ENCODE results near the gene RILPL2. TPM values are rescaled to one million over a fixed set of nuclear protein-coding genes. Genes with fewer than 3 reads are reported as not detected.

The RILPL2 gene
- total RNA-seq, 2 experiments from 2014 or later, result 10.4 to 12.1 TPM

DNA sequence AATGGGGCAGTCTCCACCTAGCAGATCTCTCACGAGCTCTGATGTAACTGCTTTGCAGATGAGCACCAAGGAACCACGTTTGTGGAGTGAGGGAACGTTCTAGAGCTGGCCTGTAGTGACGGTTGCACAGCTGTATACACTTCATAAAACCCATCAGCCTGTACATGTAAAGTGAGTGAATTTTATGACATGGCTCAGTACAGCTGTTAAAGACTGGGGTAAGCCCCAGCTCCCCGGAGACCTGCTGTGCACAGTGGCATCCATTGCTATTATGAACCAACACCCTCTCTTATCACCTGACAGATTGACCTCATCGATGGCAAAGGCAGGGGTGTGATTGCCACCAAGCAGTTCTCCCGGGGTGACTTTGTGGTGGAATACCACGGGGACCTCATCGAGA is 31.9 kb downstream of the RILPL2 start:
- H3K9me3 Mint-ChIP-seq (ENCODE audit: low read depth), result no peaks in the 10 kb centered on the region
- H3K4me3 Mint-ChIP-seq, result no peak overlapping the region
- no peaks in the 10 kb centered on the region for H3K27me3 Mint-ChIP-seq
- ATAC-seq, result no peak
- H3K36me3 Mint-ChIP-seq (ENCODE audit: low read depth), result peaks cover 25% of the 10 kb centered on the region
- no peak for DNase-seq
- intact Hi-C loops (cut with DNase I, micrococcal nuclease), result no loop called here
- no peaks in the 10 kb centered on the region for H3K4me1 Mint-ChIP-seq
- POLR2A ChIA-PET, result interaction anchor here (1.0 kb wide), 1 partner anchor 13 kb away, joined by 3 read pairs; no protein-coding TSS in a partner anchor
- no peak overlapping the region for H3K27ac Mint-ChIP-seq
- CTCF ChIA-PET, result interaction anchor here (1.0 kb wide), 1 partner anchor 8 kb away, joined by 3 read pairs; no protein-coding TSS in a partner anchor

- H3K4me3 Mint-ChIP-seq, result no peak overlapping the region
- no peaks in the 10 kb centered on the region for H3K4me1 Mint-ChIP-seq
- H3K27ac Mint-ChIP-seq, result no peak overlapping the region
- ATAC-seq (no peak), DNase-seq (no peak)
- H3K9me3 Mint-ChIP-seq (ENCODE audit: low read depth), result no peaks in the 10 kb centered on the region
- H3K27me3 Mint-ChIP-seq, result no peaks in the 10 kb centered on the region
- intact Hi-C loops (cut with DNase I, micrococcal nuclease), result no loop called here
- CTCF ChIA-PET, result interaction anchor here (0.6 kb wide), 2 partner anchors 121 to 217 kb away, joined by 3 read pairs; no protein-coding TSS in a partner anchor
- POLR2A ChIA-PET, result no interaction called here
- H3K36me3 Mint-ChIP-seq (ENCODE audit: low read depth), result peaks cover 31% of the 10 kb centered on the region
These were observed 34.5 kb downstream of the RILPL2 start for GRCh38 chr12:123401753-123402683.

GRCh38 chr12:123399255-123399617 is 37.2 kb downstream of the RILPL2 start:
- intact Hi-C loops (cut with DNase I, micrococcal nuclease), result loop anchor here in 1 of 2 experiments (5.0 kb wide), 1 partner anchor 47 kb away; no protein-coding TSS in a partner anchor
- ChIA-PET CTCF (no interaction called here), POLR2A (no interaction called here)
- H3K27me3 Mint-ChIP-seq, result no peaks in the 10 kb centered on the region
- no peak overlapping the region for H3K27ac Mint-ChIP-seq
- no peaks in the 10 kb centered on the region for H3K9me3 Mint-ChIP-seq (ENCODE audit: low read depth)
- peaks cover 43% of the 10 kb centered on the region for H3K36me3 Mint-ChIP-seq (ENCODE audit: low read depth)
- no peak for DNase-seq
- no peak overlapping the region for H3K4me3 Mint-ChIP-seq
- peaks cover 3% of the 10 kb centered on the region for H3K4me1 Mint-ChIP-seq
- ATAC-seq, result no peak

DNA sequence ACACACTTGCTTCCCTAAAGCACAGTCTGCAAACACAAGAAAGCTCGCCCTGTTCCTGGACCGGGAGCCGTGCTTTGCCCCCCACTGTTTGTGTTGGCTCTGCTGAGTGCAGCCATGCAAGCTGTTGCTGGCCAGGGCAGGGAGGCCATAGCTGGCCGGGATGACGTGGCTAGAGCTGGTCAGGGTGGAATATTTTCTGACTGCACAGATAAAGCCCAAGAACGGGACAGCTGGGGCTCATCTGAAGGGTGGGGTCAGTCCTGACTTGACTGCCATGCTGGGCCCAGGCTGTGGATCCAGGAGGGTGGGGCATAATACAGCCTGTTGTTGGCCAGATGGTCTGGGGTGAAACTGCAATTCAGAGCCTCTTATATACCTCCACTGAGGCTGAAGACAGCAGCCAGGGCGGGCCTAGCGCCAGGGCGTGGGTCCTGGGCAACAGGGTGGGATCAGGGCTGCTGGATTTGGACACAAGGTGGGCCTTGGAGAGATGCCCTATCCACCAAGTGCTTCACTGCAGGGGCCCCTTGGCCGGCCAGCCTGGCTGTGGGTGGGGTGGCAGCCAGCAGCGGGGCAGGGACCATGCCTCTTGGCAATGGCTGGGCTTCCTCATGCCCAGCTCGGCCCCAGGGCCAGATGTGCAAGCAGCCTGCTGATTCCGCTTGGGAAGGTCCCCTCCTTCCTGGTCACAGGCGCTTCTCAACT is 37.8 kb downstream of the RILPL2 start:
- CTCF ChIA-PET, result interaction anchor here (0.6 kb wide), 1 partner anchor 92 kb away, joined by 3 read pairs; no protein-coding TSS in a partner anchor
- no peak for ATAC-seq
- POLR2A ChIA-PET, result no interaction called here

GRCh38 chr12:123398177-123398549 is 38.3 kb downstream of the RILPL2 start:
- Mint-ChIP-seq H3K9me3 (ENCODE audit: low read depth) (no peaks in the 10 kb centered on the region), H3K4me3 (no peak overlapping the region), H3K4me1 (peaks cover 3% of the 10 kb centered on the region), H3K27ac (no peak overlapping the region), H3K36me3 (ENCODE audit: low read depth) (peaks cover 41% of the 10 kb centered on the region), H3K27me3 (no peaks in the 10 kb centered on the region)
- DNase-seq, result no peak
- ChIA-PET CTCF (interaction anchor here (0.6 kb wide), 1 partner anchor 93 kb away, joined by 3 read pairs; no protein-coding TSS in a partner anchor), POLR2A (no interaction called here)
- intact Hi-C loops (cut with DNase I, micrococcal nuclease), result loop anchor here in 1 of 2 experiments (5.0 kb wide), 1 partner anchor 46 kb away; no protein-coding TSS in a partner anchor
- no peak for ATAC-seq

More for the DNA sequence above, 37.8 kb downstream of the RILPL2 start:
- DNase-seq, result no peak
- peaks cover 3% of the 10 kb centered on the region for H3K4me1 Mint-ChIP-seq
- H3K36me3 Mint-ChIP-seq (ENCODE audit: low read depth), result peaks cover 43% of the 10 kb centered on the region
- H3K27ac Mint-ChIP-seq, result no peak overlapping the region
- intact Hi-C loops (cut with DNase I, micrococcal nuclease), result loop anchor here in 1 of 2 experiments (5.0 kb wide), 1 partner anchor 46 kb away; no protein-coding TSS in a partner anchor
- H3K27me3 Mint-ChIP-seq, result no peaks in the 10 kb centered on the region
- no peaks in the 10 kb centered on the region for H3K9me3 Mint-ChIP-seq (ENCODE audit: low read depth)
- no peak overlapping the region for H3K4me3 Mint-ChIP-seq

DNA sequence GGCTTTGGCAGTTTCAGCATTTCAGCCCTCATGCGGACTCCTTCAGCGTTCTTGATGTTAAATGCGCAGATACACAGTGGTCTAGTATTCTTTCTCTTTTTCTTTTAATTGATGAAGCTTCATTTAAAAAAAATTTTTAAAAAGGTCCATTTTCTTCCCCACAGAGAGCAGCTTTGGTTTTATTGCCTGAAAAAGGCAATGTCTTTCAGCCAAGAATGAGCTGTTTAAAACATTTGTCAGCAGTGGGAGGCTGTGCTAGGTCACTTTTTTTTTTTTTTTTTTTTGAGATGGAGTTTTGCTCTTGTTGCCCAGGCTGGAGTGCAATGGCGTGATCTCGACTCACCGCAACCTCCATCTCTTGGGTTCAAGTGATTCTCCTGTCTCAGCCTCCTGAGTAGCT is 39.1 kb downstream of the RILPL2 start:
- H3K4me3 Mint-ChIP-seq, result no peak overlapping the region
- no peak overlapping the region for H3K27ac Mint-ChIP-seq
- CTCF ChIA-PET, result no interaction called here
- ATAC-seq (no peak), DNase-seq (no peak)
- peaks cover 39% of the 10 kb centered on the region for H3K36me3 Mint-ChIP-seq (ENCODE audit: low read depth)
- POLR2A ChIA-PET, result interaction anchor here (0.8 kb wide), 1 partner anchor 13 kb away, joined by 5 read pairs; the partner anchor contains the start of gene KMT5A
- intact Hi-C loops (cut with DNase I, micrococcal nuclease), result loop anchor here in 1 of 2 experiments (5.0 kb wide), 1 partner anchor 45 kb away; no protein-coding TSS in a partner anchor
- peaks cover 5% of the 10 kb centered on the region for H3K4me1 Mint-ChIP-seq
- no peaks in the 10 kb centered on the region for H3K9me3 Mint-ChIP-seq (ENCODE audit: low read depth)
- no peaks in the 10 kb centered on the region for H3K27me3 Mint-ChIP-seq

DNA sequence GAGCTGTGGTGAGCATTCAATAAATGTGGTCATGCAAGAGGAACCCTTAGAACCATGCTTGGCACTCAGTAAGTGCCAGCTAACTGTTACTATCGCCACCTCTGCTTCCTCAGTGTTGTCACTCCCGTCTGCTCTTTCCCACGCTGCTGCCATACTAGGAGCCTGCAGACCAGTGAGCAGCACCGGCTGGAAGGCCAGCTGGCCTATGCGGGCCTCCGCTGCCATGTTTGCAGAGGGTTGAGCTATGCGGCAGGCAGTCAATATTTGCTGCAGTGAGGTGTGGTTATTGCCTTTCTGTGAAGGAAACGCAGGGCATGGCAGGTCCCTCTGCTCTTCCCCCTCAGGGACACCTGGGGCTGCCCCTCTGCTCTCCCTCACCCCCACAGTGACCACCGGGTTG is 39.5 kb downstream of the RILPL2 start:
- H3K27ac Mint-ChIP-seq, result no peak overlapping the region
- no peaks in the 10 kb centered on the region for H3K27me3 Mint-ChIP-seq
- ChIA-PET CTCF (no interaction called here), POLR2A (interaction anchor here (0.8 kb wide), 1 partner anchor 13 kb away, joined by 5 read pairs; the partner anchor contains the start of gene KMT5A)
- DNase-seq, result no peak
- H3K36me3 Mint-ChIP-seq (ENCODE audit: low read depth), result peaks cover 42% of the 10 kb centered on the region
- H3K9me3 Mint-ChIP-seq (ENCODE audit: low read depth), result no peaks in the 10 kb centered on the region
- peaks cover 6% of the 10 kb centered on the region for H3K4me1 Mint-ChIP-seq
- no peak for ATAC-seq
- H3K4me3 Mint-ChIP-seq, result no peak overlapping the region
- intact Hi-C loops (cut with DNase I, micrococcal nuclease), result loop anchor here in 1 of 2 experiments (5.0 kb wide), 1 partner anchor 45 kb away; no protein-coding TSS in a partner anchor

- Mint-ChIP-seq H3K36me3 (ENCODE audit: low read depth) (peaks cover 46% of the 10 kb centered on the region), H3K27ac (no peak overlapping the region), H3K27me3 (no peaks in the 10 kb centered on the region), H3K9me3 (ENCODE audit: low read depth) (no peaks in the 10 kb centered on the region), H3K4me3 (no peak overlapping the region), H3K4me1 (peaks cover 10% of the 10 kb centered on the region)
- intact Hi-C loops (cut with DNase I, micrococcal nuclease), result loop anchor here in 1 of 2 experiments (5.0 kb wide), 1 partner anchor 44 kb away; no protein-coding TSS in a partner anchor
- ATAC-seq, result no peak
- ChIA-PET POLR2A (no interaction called here), CTCF (no interaction called here)
- no peak for DNase-seq
These were observed 39.9 kb downstream of the RILPL2 start for GRCh38 chr12:123396543-123396942.

DNA sequence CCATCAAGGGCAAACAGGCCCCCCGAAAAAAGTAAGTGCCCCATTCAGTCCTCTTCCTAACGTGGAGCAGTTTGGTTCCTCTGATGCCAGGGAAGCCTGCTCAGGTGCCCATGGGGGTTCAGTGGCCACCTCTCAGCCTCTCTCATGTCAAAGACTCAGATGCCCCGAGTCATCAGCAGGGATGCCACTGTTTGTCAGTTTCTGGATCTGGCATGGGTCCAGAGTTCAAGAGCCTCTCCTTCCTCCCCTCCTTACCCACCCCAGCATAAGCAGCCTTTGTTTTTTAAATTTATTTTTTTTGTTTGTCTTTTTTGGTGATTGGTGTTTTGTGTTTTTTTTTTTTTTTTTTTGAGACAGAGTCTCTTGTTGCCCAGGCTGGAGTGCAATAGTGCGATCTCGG is 41.2 kb downstream of the RILPL2 start:
- peaks cover 58% of the 10 kb centered on the region for H3K36me3 Mint-ChIP-seq (ENCODE audit: low read depth)
- CTCF ChIA-PET, result no interaction called here
- H3K27ac Mint-ChIP-seq, result no peak overlapping the region

DNA sequence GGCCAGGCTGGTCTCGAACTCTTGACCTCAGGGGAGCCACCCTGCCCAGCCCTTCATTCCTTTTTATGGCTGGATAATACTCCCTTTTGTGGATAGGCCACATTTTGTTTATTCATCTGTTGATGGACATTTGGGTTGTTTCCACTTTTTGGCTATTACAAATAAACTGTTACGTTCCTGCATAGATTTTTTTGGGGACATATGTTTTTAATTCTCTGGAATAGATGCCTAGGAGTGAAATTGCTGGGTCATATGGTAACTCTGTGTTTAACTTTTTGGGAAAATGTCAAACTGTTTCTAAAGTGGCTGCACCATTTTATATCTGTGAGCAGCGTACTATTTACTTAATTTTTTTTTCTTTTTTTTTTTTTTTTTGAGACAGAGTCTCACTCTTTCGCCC is 42.7 kb downstream of the RILPL2 start:
- ChIA-PET CTCF (no interaction called here), POLR2A (interaction anchor here (0.7 kb wide), 1 partner anchor 232 kb away, joined by 3 read pairs; no protein-coding TSS in a partner anchor)
- Mint-ChIP-seq H3K4me1 (peaks cover 24% of the 10 kb centered on the region), H3K27ac (no peak overlapping the region), H3K27me3 (no peaks in the 10 kb centered on the region), H3K36me3 (ENCODE audit: low read depth) (peaks cover 62% of the 10 kb centered on the region), H3K4me3 (no peak overlapping the region), H3K9me3 (ENCODE audit: low read depth) (no peaks in the 10 kb centered on the region)
- ATAC-seq (no peak), DNase-seq (no peak)
- intact Hi-C loops (cut with DNase I, micrococcal nuclease), result no loop called here

More for the DNA sequence above, 41.2 kb downstream of the RILPL2 start:
- H3K9me3 Mint-ChIP-seq (ENCODE audit: low read depth), result no peaks in the 10 kb centered on the region
- DNase-seq (no peak), ATAC-seq (no peak)
- intact Hi-C loops (cut with DNase I, micrococcal nuclease), result loop anchor here in 1 of 2 experiments (5.0 kb wide), 1 partner anchor 43 kb away; no protein-coding TSS in a partner anchor
- peaks cover 22% of the 10 kb centered on the region for H3K4me1 Mint-ChIP-seq
- H3K27me3 Mint-ChIP-seq, result no peaks in the 10 kb centered on the region
- POLR2A ChIA-PET, result no interaction called here
- no peak overlapping the region for H3K4me3 Mint-ChIP-seq

Data from activated CD4-positive, alpha-beta T cell treated with anti-CD3 and anti-CD28 coated beads for 36 hours (primary cell).